ENCODE data around the gene CREB3L2.
"Not testable (repeated sequence)": the region's sequence is repeated elsewhere in the genome, so short reads cannot be mapped to it uniquely, and the experiment has no call there.

The CREB3L2 gene

GRCh38 chr7:138044897-138045296, 43.0 kb upstream of the CREB3L2 start:
- DNase-seq (ENCODE audit: low read depth in 1 of 2, low spot score in 1 of 2) = no peak
- Histone ChIP-seq H3K27ac (replicated peaks) (no peak overlapping the region), H3K27me3 (ENCODE audit: insufficient read depth, poor library complexity, severe bottlenecking) (no peaks in the 10 kb centered on the region), H3K4me3 (replicated peaks; ENCODE audit: insufficient read depth, low read length) (no peak overlapping the region)
- TF ChIP-seq GABPA (IDR thresholded peaks at IDR 0.05; ENCODE audit: low read depth) (no peak), POLR2AphosphoS5 (IDR thresholded peaks at IDR 0.05; ENCODE audit: low read depth) (no peak), CTCF (IDR thresholded peaks at IDR 0.05; ENCODE audit: insufficient read depth, low read length) (no peak), SPI1 (IDR thresholded peaks at IDR 0.05; ENCODE audit: borderline replicate concordance, low read depth) (no peak), REST (IDR thresholded peaks at IDR 0.05; ENCODE audit: insufficient replicate concordance, low read depth) (no peak)

GRCh38 chr7:138040063-138040462, 38.2 kb upstream of the CREB3L2 start:
- DNase-seq (ENCODE audit: low read depth in 1 of 2, low spot score in 1 of 2); H3K4me3 ChIP-seq (replicated peaks; ENCODE audit: insufficient read depth, low read length); H3K27ac ChIP-seq (replicated peaks); H3K27me3 ChIP-seq (ENCODE audit: insufficient read depth, poor library complexity, severe bottlenecking): not testable (repeated sequence)
- TF ChIP-seq SPI1 (IDR thresholded peaks at IDR 0.05; ENCODE audit: borderline replicate concordance, low read depth) = 0 out of 2 replicates have a peak, but pooled peaks have one; percentile 2

- Histone ChIP-seq H3K27me3 (ENCODE audit: insufficient read depth, poor library complexity, severe bottlenecking) (no peaks in the 10 kb centered on the region), H3K4me3 (replicated peaks; ENCODE audit: insufficient read depth, low read length) (no peak overlapping the region), H3K27ac (replicated peaks) (no peak overlapping the region)
- no peak for TF ChIP-seq CTCF (IDR thresholded peaks at IDR 0.05; ENCODE audit: insufficient read depth, low read length)
- TF ChIP-seq SPI1 (IDR thresholded peaks at IDR 0.05; ENCODE audit: borderline replicate concordance, low read depth) = no peak
- no peak for DNase-seq (ENCODE audit: low read depth in 1 of 2, low spot score in 1 of 2)
These were observed 34.2 kb upstream of the CREB3L2 start for GRCh38 chr7:138036135-138036534.

GRCh38 chr7:138033241-138033640, 31.4 kb upstream of the CREB3L2 start:
- no peak for DNase-seq (ENCODE audit: low read depth in 1 of 2, low spot score in 1 of 2)
- H3K27me3 ChIP-seq (ENCODE audit: insufficient read depth, poor library complexity, severe bottlenecking) = no peaks in the 10 kb centered on the region
- TF ChIP-seq SPI1 (IDR thresholded peaks at IDR 0.05; ENCODE audit: borderline replicate concordance, low read depth) (no peak), GABPA (IDR thresholded peaks at IDR 0.05; ENCODE audit: low read depth) (no peak), REST (IDR thresholded peaks at IDR 0.05; ENCODE audit: insufficient replicate concordance, low read depth) (no peak), CTCF (IDR thresholded peaks at IDR 0.05; ENCODE audit: insufficient read depth, low read length) (no peak), POLR2AphosphoS5 (IDR thresholded peaks at IDR 0.05; ENCODE audit: low read depth) (no peak)
- H3K4me3 ChIP-seq (replicated peaks; ENCODE audit: insufficient read depth, low read length) = no peak overlapping the region
- no peak overlapping the region for H3K27ac ChIP-seq (replicated peaks)

Measured in HL-60 (cell line).